SU-DHL-6 (cell line): ENCODE measurements around the gene DSP.

Experiments
- CTCF ChIP-seq: fragments of 200-600 bp; sonication (generic); IDR thresholded peaks from one replicate; pipeline ENCODE4 v1.5.1; 2017; ENCODE audit warnings: antibody characterized with exemption, mild to moderate bottlenecking, low read length, moderate library complexity; ENCODE audit not compliant: insufficient read depth, poor library complexity, severe bottlenecking
- EZH2phosphoT487 ChIP-seq: fragments of 200-600 bp; sonication (generic), shearing (Covaris generic); conservative IDR thresholded peaks from 2 replicates; pipeline ENCODE4 v1.6.1; 2018; ENCODE audit warnings: mild to moderate bottlenecking, antibody characterized with exemption, low read length, moderate library complexity, mixed read lengths

- TF ChIP-seq CTCF (no peak), EZH2phosphoT487 (no peak)
Measured at GRCh38 chr6:7585287-7585930, 43.9 kb downstream of the DSP start.
